HCT116 (cell line): ENCODE data around the gene BFSP2. TPM values are rescaled to one million over a fixed set of nuclear protein-coding genes. Genes with fewer than 3 reads are reported as not detected.

Experiments
- ATAC-seq: fragments of 200-7000 bp; cut with Tn5 transposase; 2 replicates; pipeline ENCODE4 v1.9.1; 2020; ENCODE audit warnings: mild to moderate bottlenecking, moderate library complexity
- BruUV-seq: library from RNA; stranded (reverse); fragments of 400-500 nt; replicated peaks from 2 replicates; lab custom pipeline; 2021; lab: Mats Ljungman, UMichigan
- CTCF ChIA-PET: fragments of 300-600 bp; sonication (Branson Sonifier 250); formaldehyde crosslinking; loops from one replicate; lab custom pipeline; 2021; ENCODE audit warnings: antibody characterized with exemption; lab: Charles Lee
- POLR2A ChIA-PET: fragments of 300-600, 350-600 bp; sonication (Branson Sonifier 250); formaldehyde crosslinking; loops from one replicate; lab custom pipeline; 2021; ENCODE audit warnings: antibody characterized with exemption; lab: Charles Lee
- RAD21 ChIA-PET, 2 experiments: fragments of 300-600 bp; sonication (Branson Sonifier 250); formaldehyde crosslinking; loops; one replicate each; lab custom pipeline; 2023; ENCODE audit warnings: low total read pairs in 2 of 2; ENCODE audit not compliant: uncharacterized antibody in 2 of 2, unreplicated experiment in 2 of 2, low non-redundant PET in 1 of 2; lab: Charles Lee
- DNase-seq: peaks from one replicate; pipeline ENCODE4 v3.0.0-alpha.2; 2010; ENCODE audit warnings: low read depth, low spot score
- H2AFZ ChIP-seq: fragments of 200-600 bp; shearing (Covaris generic), sonication (generic); 2 replicates; pipeline ENCODE4 v1.6.1; 2017; ENCODE audit warnings: low read depth, mixed run types, mixed read lengths, antibody characterized with exemption, low read length; ENCODE audit not compliant: poor library complexity, severe bottlenecking
- H3K27ac ChIP-seq: 2 replicates; pipeline ENCODE4 v1.5.1; 2012; ENCODE audit warnings: low read depth, low read length
- H3K27me3 ChIP-seq: fragments of 200-600 bp; sonication (generic); 2 replicates; pipeline ENCODE4 v1.6.1; 2016; ENCODE audit warnings: mixed run types, low read length, mixed read lengths; ENCODE audit not compliant: insufficient read depth
- H3K36me3 ChIP-seq, 2 experiments: fragments of 200-500 bp in 1 of 2; fragments of 200-600 bp in 1 of 2; sonication (Bioruptor generic) in 1 of 2; sonication (generic) in 1 of 2; 2 replicates each; pipeline versions ENCODE4 v1.5.1 to v1.6.1; 2014 to 2016; ENCODE audit warnings: low read length in 2 of 2, inconsistent platforms in 1 of 2, mixed read lengths in 1 of 2, mixed run types in 1 of 2; ENCODE audit not compliant: insufficient read depth in 2 of 2, control insufficient read depth in 1 of 2
- H3K4me1 ChIP-seq, 2 experiments: fragments of 200-600 bp in 1 of 2; sonication (generic) in 1 of 2; 2 replicates each; pipeline versions ENCODE4 v1.5.1 to v1.6.1; 2012 to 2017; ENCODE audit warnings: low read length in 2 of 2, inconsistent platforms in 1 of 2, mild to moderate bottlenecking in 1 of 2, mixed read lengths in 1 of 2, mixed run types in 1 of 2, moderate library complexity in 1 of 2; ENCODE audit not compliant: insufficient read depth in 2 of 2, control insufficient read depth in 1 of 2
- H3K4me2 ChIP-seq: fragments of 200-600 bp; sonication (generic); 2 replicates; pipeline ENCODE4 v1.6.1; 2017; ENCODE audit warnings: mixed run types, low read length, mixed read lengths
- H3K4me3 ChIP-seq, 2 experiments: fragments of 200-600 bp in 1 of 2; sonication (generic) in 1 of 2; replicated peaks in 1 of 2; 2 replicates each; pipeline ENCODE4 v1.5.1; 2011 to 2016; ENCODE audit warnings: low read length in 2 of 2, control low read depth in 1 of 2, low read depth in 1 of 2, mild to moderate bottlenecking in 1 of 2, mixed read lengths in 1 of 2, mixed run types in 1 of 2
- H3K79me2 ChIP-seq: fragments of 200-600 bp; sonication (generic); 2 replicates; pipeline ENCODE4 v1.6.1; 2017; ENCODE audit warnings: mild to moderate bottlenecking, mixed run types, low read length, moderate library complexity, mixed read lengths; ENCODE audit not compliant: insufficient read depth
- H3K9ac ChIP-seq: fragments of 200-600 bp; sonication (generic); 2 replicates; pipeline ENCODE4 v1.6.1; 2016; ENCODE audit warnings: low read length, mixed read lengths
- H3K9me2 ChIP-seq: fragments of 200-600 bp; sonication (generic), shearing (Covaris generic); 2 replicates; pipeline ENCODE4 v1.6.1; 2017; ENCODE audit warnings: mixed run types, mild to moderate bottlenecking, moderate library complexity; ENCODE audit not compliant: insufficient read depth
- H3K9me3 ChIP-seq, 2 experiments: fragments of 200-500 bp in 1 of 2; fragments of 200-600 bp in 1 of 2; sonication (Bioruptor generic) in 1 of 2; sonication (generic) in 1 of 2; 2 replicates each; pipeline ENCODE4 v1.6.1; 2014 to 2017; ENCODE audit warnings: low read length in 2 of 2, mixed read lengths in 2 of 2, inconsistent platforms in 1 of 2, low read depth in 1 of 2, mild to moderate bottlenecking in 1 of 2, mixed run types in 1 of 2, moderate library complexity in 1 of 2; ENCODE audit not compliant: control insufficient read depth in 1 of 2, insufficient read depth in 1 of 2
- H4K20me1 ChIP-seq: fragments of 200-600 bp; sonication (generic), shearing (Covaris generic); 2 replicates; pipeline ENCODE4 v1.6.1; 2017; ENCODE audit warnings: mixed run types, mild to moderate bottlenecking, moderate library complexity; ENCODE audit not compliant: insufficient read depth
- ATF3 ChIP-seq: IDR thresholded peaks from 2 replicates; pipeline ENCODE4 v1.6.1; 2012
- CBX3 ChIP-seq: IDR thresholded peaks from 2 replicates; pipeline ENCODE4 v1.6.1; 2012; ENCODE audit warnings: low read depth
- CTCF ChIP-seq, 3 experiments: fragments of 200-600 bp in 1 of 3; sonication (generic) in 1 of 3; IDR thresholded peaks in 2 of 3; conservative IDR thresholded peaks in 1 of 3; 2 replicates each; pipeline ENCODE4 v1.5.1; 2012 to 2017; ENCODE audit warnings: low read depth in 2 of 3, low read length in 2 of 3, antibody characterized with exemption in 1 of 3, borderline replicate concordance in 1 of 3, control low read depth in 1 of 3, mild to moderate bottlenecking in 1 of 3, mixed read lengths in 1 of 3, mixed run types in 1 of 3, moderate library complexity in 1 of 3; ENCODE audit not compliant: insufficient read depth in 1 of 3
- EGR1 ChIP-seq: IDR thresholded peaks from 2 replicates; pipeline ENCODE4 v1.6.1; 2012; ENCODE audit warnings: low read depth
- ELF1 ChIP-seq: IDR thresholded peaks from 2 replicates; pipeline ENCODE4 v1.6.1; 2012; ENCODE audit warnings: low read depth, borderline replicate concordance
- EZH2phosphoT487 ChIP-seq: fragments of 200-600 bp; IDR thresholded peaks from 2 replicates; pipeline ENCODE4 v1.6.1; 2018; ENCODE audit warnings: antibody characterized with exemption, borderline replicate concordance
- FOSL1 ChIP-seq: IDR thresholded peaks from 2 replicates; pipeline ENCODE4 v1.6.1; 2012; ENCODE audit warnings: low read depth
- JUND ChIP-seq: IDR thresholded peaks from 2 replicates; pipeline ENCODE4 v1.6.1; 2012
- MAX ChIP-seq: IDR thresholded peaks from 2 replicates; pipeline ENCODE4 v1.6.1; 2012
- POLR2A ChIP-seq: IDR thresholded peaks from 2 replicates; pipeline ENCODE4 v1.7.0; 2011; ENCODE audit warnings: borderline replicate concordance; ENCODE audit not compliant: insufficient read depth, insufficient read length; ENCODE audit errors: extremely low read depth
- SIN3A ChIP-seq: IDR thresholded peaks from 2 replicates; pipeline ENCODE4 v1.6.1; 2012; ENCODE audit warnings: low read depth
- SP1 ChIP-seq: IDR thresholded peaks from 2 replicates; pipeline ENCODE4 v1.6.1; 2012; ENCODE audit warnings: low read depth
- SRF ChIP-seq: IDR thresholded peaks from 2 replicates; pipeline ENCODE4 v1.6.1; 2012; ENCODE audit warnings: low read depth
- TCF7L2 ChIP-seq: IDR thresholded peaks from 2 replicates; pipeline ENCODE4 v1.7.0; 2011; ENCODE audit warnings: borderline replicate concordance, inconsistent platforms; ENCODE audit not compliant: insufficient read depth, insufficient read length; ENCODE audit errors: extremely low read depth
- YY1 ChIP-seq: IDR thresholded peaks from 2 replicates; pipeline ENCODE4 v1.6.1; 2011; ENCODE audit warnings: low read length, low read depth, moderate library complexity, mild to moderate bottlenecking; ENCODE audit not compliant: insufficient replicate concordance; ENCODE audit errors: extremely low read depth
- ZBTB33 ChIP-seq: IDR thresholded peaks from 2 replicates; pipeline ENCODE4 v1.6.1; 2011; ENCODE audit warnings: mild to moderate bottlenecking, low read length, moderate library complexity; ENCODE audit not compliant: insufficient replicate concordance; ENCODE audit errors: extremely low read depth
- ZFX ChIP-seq: fragments of 450-650 bp; IDR thresholded peaks from 2 replicates; pipeline ENCODE4 v1.6.1; 2017
- ZNF274 ChIP-seq: fragments of 200-500 bp; sonication (Bioruptor generic); IDR thresholded peaks from 2 replicates; pipeline ENCODE4 v1.6.1; 2014; ENCODE audit warnings: mild to moderate bottlenecking, low read depth, low read length, inconsistent platforms
- intact Hi-C: fragments of 100-400 bp; cut with micrococcal nuclease; formaldehyde crosslinking; loops from 2 replicates; pipeline ENCODE4 v1.10.0; 2022
- total RNA-seq: library from RNA; stranded (reverse); gene quantifications from one replicate; pipeline ENCODE4 v1.2.1, GENCODE V29; 2021; ENCODE audit not compliant: unreplicated experiment

BFSP2 gene
- total RNA-seq, 1 experiment from 2014 or later: not detected

GRCh38 chr3:133505813-133506212, 106.0 kb downstream of the BFSP2 start:
- ChIA-PET CTCF (no interaction called here), RAD21 (no interaction called here), POLR2A (no interaction called here)
- no peak overlapping the region for H2AFZ ChIP-seq
- H4K20me1 ChIP-seq: no peaks in the 10 kb centered on the region
- DNase-seq (no peak), ATAC-seq (no peak)
- H3K4me2 ChIP-seq: no peak overlapping the region
- H3K36me3 ChIP-seq: no peaks in the 10 kb centered on the region
- H3K27me3 ChIP-seq: no peaks in the 10 kb centered on the region
- no peaks in the 10 kb centered on the region for H3K9me3 ChIP-seq
- H3K9ac ChIP-seq: no peak overlapping the region
- no peak for TF ChIP-seq FOSL1
- TF ChIP-seq JUND: no peak
- no peak for TF ChIP-seq ZNF274
- TF ChIP-seq EZH2phosphoT487: no peak
- TF ChIP-seq CBX3: no peak
- no peak for TF ChIP-seq SRF
- TF ChIP-seq POLR2A: no peak
- TF ChIP-seq SP1: no peak
- no peak for TF ChIP-seq ELF1
- TF ChIP-seq YY1: no peak
- no peak for TF ChIP-seq SIN3A
- no peak for TF ChIP-seq CTCF (IDR thresholded peaks at IDR 0.05 in 2 of 3, conservative IDR thresholded peaks at IDR 0.05 in 1 of 3; ENCODE audit: borderline replicate concordance in 1 of 3, insufficient read depth in 1 of 3, low read depth in 2 of 3, low read length in 2 of 3)
- no peak for TF ChIP-seq ZBTB33
- TF ChIP-seq MAX: no peak
- TF ChIP-seq ZFX: no peak
- no peak for TF ChIP-seq TCF7L2
- no peak for TF ChIP-seq EGR1
- TF ChIP-seq ATF3: no peak
- H3K79me2 ChIP-seq: no peaks in the 10 kb centered on the region
- no peak overlapping the region for H3K27ac ChIP-seq
- BruUV-seq: no TSS peak
- intact Hi-C loops: no loop called here
- H3K4me1 ChIP-seq: no peaks in the 10 kb centered on the region
- H3K9me2 ChIP-seq: no peaks in the 10 kb centered on the region
- no peak overlapping the region for H3K4me3 ChIP-seq
